Measurements from ENCODE around the gene CLCN1.
A peak's percentile ranks its signal among the peaks of the same experiment; 100 is the strongest.

CLCN1 gene

GRCh38 chr7:143341842-143342241 is 25.9 kb downstream of the CLCN1 start:
- no peak for DNase-seq

- no peak for DNase-seq
Observed at GRCh38 chr7:143343596-143343995, 27.7 kb downstream of the CLCN1 start.

GRCh38 chr7:143345428-143345900 is 29.6 kb downstream of the CLCN1 start:
- no peak for DNase-seq

- DNase-seq, result no peak
Observed at GRCh38 chr7:143346018-143346417, 30.1 kb downstream of the CLCN1 start.

- no peak for DNase-seq
Observed at GRCh38 chr7:143347950-143348349, 32.0 kb downstream of the CLCN1 start.

- DNase-seq, result no peak
Observed at GRCh38 chr7:143351060-143351459, 35.1 kb downstream of the CLCN1 start.

- no peak for DNase-seq
Observed at GRCh38 chr7:143351574-143351973, 35.7 kb downstream of the CLCN1 start.

- no peak for DNase-seq
Observed at GRCh38 chr7:143352531-143353002, 36.7 kb downstream of the CLCN1 start.

GRCh38 chr7:143354376-143354775 is 38.5 kb downstream of the CLCN1 start:
- no peak for DNase-seq

- DNase-seq, result no peak
Observed at GRCh38 chr7:143354965-143355364, 39.1 kb downstream of the CLCN1 start.

GRCh38 chr7:143355450-143356385 is 39.8 kb downstream of the CLCN1 start:
- DNase-seq, result no peak

- DNase-seq, result no peak
Observed at GRCh38 chr7:143356414-143357050, 40.6 kb downstream of the CLCN1 start.

GRCh38 chr7:143358626-143359025 is 42.7 kb downstream of the CLCN1 start:
- no peak for DNase-seq

- no peak for DNase-seq
Observed at GRCh38 chr7:143359771-143360353, 44.0 kb downstream of the CLCN1 start.

- no peak for DNase-seq
Observed at GRCh38 chr7:143360788-143361551, 45.1 kb downstream of the CLCN1 start.

- no peak for DNase-seq
Observed at GRCh38 chr7:143361552-143362130, 45.7 kb downstream of the CLCN1 start.

GRCh38 chr7:143362131-143363015 is 46.5 kb downstream of the CLCN1 start, which contains the start of gene FAM131B:
Gene FAM131B (minus strand): TSS chr7:143362713. CDS start chr7:143362603, 110 bp downstream.
- DNase-seq, result no peak

- DNase-seq, result no peak
Observed at GRCh38 chr7:143363016-143363937, 47.4 kb downstream of the CLCN1 start.

GRCh38 chr7:143367972-143368371 is 52.1 kb downstream of the CLCN1 start:
- peak; percentile 30 for DNase-seq

- DNase-seq, result no peak
Observed at GRCh38 chr7:143368387-143368786, 52.5 kb downstream of the CLCN1 start.
